ENCODE measurements around the gene CDC6.

Gene CDC6

DNA sequence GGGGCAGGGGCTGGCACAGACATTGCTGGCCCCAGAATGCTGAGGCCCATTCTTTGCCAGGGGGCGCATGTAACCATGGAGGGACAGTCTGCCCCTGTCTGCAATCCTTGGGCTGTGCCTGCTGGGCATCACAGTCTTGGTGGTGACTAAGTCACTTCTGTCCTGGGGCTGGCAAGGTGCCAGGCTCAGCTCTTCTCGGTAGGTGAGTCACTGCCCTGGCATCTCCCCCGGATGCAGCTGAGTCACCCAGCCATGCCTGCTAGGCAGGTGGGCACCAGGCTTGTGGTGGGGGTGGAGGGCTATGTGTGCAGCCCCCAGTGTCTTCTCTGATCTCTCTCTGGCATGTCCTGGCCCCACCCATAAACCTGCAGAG is 26.9 kb downstream of the CDC6 start (continued):
- TF ChIP-seq, protein P1, sequence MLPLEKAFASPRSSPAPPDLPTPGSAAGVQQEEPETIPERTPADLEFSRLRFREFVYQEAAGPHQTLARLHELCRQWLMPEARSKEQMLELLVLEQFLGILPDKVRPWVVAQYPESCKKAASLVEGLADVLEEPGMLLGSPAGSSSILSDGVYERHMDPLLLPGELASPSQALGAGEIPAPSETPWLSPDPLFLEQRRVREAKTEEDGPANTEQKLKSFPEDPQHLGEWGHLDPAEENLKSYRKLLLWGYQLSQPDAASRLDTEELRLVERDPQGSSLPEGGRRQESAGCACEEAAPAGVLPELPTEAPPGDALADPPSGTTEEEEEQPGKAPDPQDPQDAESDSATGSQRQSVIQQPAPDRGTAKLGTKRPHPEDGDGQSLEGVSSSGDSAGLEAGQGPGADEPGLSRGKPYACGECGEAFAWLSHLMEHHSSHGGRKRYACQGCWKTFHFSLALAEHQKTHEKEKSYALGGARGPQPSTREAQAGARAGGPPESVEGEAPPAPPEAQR (tag by site-specific recombination; IDR thresholded peaks at IDR 0.05): no peak
- peak; percentile 67; the same call in 1 of the 2 replicates for TF ChIP-seq INSM2 (tag by site-specific recombination; IDR thresholded peaks at IDR 0.05)
- TF ChIP-seq, protein P2, sequence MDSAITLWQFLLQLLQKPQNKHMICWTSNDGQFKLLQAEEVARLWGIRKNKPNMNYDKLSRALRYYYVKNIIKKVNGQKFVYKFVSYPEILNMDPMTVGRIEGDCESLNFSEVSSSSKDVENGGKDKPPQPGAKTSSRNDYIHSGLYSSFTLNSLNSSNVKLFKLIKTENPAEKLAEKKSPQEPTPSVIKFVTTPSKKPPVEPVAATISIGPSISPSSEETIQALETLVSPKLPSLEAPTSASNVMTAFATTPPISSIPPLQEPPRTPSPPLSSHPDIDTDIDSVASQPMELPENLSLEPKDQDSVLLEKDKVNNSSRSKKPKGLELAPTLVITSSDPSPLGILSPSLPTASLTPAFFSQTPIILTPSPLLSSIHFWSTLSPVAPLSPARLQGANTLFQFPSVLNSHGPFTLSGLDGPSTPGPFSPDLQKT (IDR thresholded peaks at IDR 0.05; ENCODE audit: borderline replicate concordance, low read depth, low read length): no peak
- no peak for TF ChIP-seq ZNF292 (tag by site-specific recombination; IDR thresholded peaks at IDR 0.05; ENCODE audit: borderline replicate concordance, low read depth)
- 0 out of 2 replicates have a peak, but pooled peaks have one; percentile 37 for TF ChIP-seq YY2 (tag by site-specific recombination; IDR thresholded peaks at IDR 0.05)
- TF ChIP-seq BCL11B (tag by site-specific recombination; IDR thresholded peaks at IDR 0.05; ENCODE audit: low read depth): no peak; the same call in 1 of the 2 replicates
- no peak for TF ChIP-seq ZNF658 (tag by site-specific recombination; IDR thresholded peaks at IDR 0.05)
- TF ChIP-seq, protein P3, sequence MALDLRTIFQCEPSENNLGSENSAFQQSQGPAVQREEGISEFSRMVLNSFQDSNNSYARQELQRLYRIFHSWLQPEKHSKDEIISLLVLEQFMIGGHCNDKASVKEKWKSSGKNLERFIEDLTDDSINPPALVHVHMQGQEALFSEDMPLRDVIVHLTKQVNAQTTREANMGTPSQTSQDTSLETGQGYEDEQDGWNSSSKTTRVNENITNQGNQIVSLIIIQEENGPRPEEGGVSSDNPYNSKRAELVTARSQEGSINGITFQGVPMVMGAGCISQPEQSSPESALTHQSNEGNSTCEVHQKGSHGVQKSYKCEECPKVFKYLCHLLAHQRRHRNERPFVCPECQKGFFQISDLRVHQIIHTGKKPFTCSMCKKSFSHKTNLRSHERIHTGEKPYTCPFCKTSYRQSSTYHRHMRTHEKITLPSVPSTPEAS (tag by site-specific recombination; IDR thresholded peaks at IDR 0.05): peak; percentile 11; the same call in 1 of the 2 replicates
- TF ChIP-seq KLF16 (tag by site-specific recombination; IDR thresholded peaks at IDR 0.05): peak; percentile 77
- peak; percentile 82 for TF ChIP-seq ZBTB17 (tag by site-specific recombination; IDR thresholded peaks at IDR 0.05)
- TF ChIP-seq ZNF112 (tag by site-specific recombination; IDR thresholded peaks at IDR 0.05): peak; percentile 82; the same call in 1 of the 2 replicates
- TF ChIP-seq ZNF37A (tag by site-specific recombination; IDR thresholded peaks at IDR 0.05): peak; percentile 72; the same call in 1 of the 2 replicates
- TF ChIP-seq ZNF571 (tag by site-specific recombination; IDR thresholded peaks at IDR 0.05): no peak
- no peak; the same call in 1 of the 2 replicates for TF ChIP-seq ZBTB6 (tag by site-specific recombination; IDR thresholded peaks at IDR 0.05)
- peak; percentile 70 for TF ChIP-seq ZNF324 (tag by site-specific recombination; IDR thresholded peaks at IDR 0.05)
- TF ChIP-seq, protein P4, sequence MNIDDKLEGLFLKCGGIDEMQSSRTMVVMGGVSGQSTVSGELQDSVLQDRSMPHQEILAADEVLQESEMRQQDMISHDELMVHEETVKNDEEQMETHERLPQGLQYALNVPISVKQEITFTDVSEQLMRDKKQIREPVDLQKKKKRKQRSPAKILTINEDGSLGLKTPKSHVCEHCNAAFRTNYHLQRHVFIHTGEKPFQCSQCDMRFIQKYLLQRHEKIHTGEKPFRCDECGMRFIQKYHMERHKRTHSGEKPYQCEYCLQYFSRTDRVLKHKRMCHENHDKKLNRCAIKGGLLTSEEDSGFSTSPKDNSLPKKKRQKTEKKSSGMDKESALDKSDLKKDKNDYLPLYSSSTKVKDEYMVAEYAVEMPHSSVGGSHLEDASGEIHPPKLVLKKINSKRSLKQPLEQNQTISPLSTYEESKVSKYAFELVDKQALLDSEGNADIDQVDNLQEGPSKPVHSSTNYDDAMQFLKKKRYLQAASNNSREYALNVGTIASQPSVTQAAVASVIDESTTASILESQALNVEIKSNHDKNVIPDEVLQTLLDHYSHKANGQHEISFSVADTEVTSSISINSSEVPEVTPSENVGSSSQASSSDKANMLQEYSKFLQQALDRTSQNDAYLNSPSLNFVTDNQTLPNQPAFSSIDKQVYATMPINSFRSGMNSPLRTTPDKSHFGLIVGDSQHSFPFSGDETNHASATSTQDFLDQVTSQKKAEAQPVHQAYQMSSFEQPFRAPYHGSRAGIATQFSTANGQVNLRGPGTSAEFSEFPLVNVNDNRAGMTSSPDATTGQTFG (tag by site-specific recombination; IDR thresholded peaks at IDR 0.05; ENCODE audit: borderline replicate concordance): peak; percentile 75; the same call in 1 of the 2 replicates
- TF ChIP-seq ZNF184 (tag by site-specific recombination; IDR thresholded peaks at IDR 0.05): peak; percentile 96; the same call in 1 of the 2 replicates
- TF ChIP-seq ZNF555 (tag by site-specific recombination; conservative IDR thresholded peaks at IDR 0.05): no peak
- peak; percentile 81 for TF ChIP-seq ZNF600 (tag by site-specific recombination; IDR thresholded peaks at IDR 0.05)
- TF ChIP-seq ZBTB1 (tag by site-specific recombination; IDR thresholded peaks at IDR 0.05): 0 out of 2 replicates have a peak, but pooled peaks have one; percentile 48
- peak; percentile 64; the same call in 1 of the 2 replicates for TF ChIP-seq KLF10 (tag by site-specific recombination; IDR thresholded peaks at IDR 0.05)
- 0 out of 2 replicates have a peak, but pooled peaks have one; percentile 32 for TF ChIP-seq ZNF10 (tag by site-specific recombination; IDR thresholded peaks at IDR 0.05)
- peak; percentile 90 for TF ChIP-seq ZNF629 (tag by site-specific recombination; IDR thresholded peaks at IDR 0.05)
- no peak for TF ChIP-seq ZNF146 (tag by site-specific recombination; IDR thresholded peaks at IDR 0.05)
- TF ChIP-seq, protein P5, sequence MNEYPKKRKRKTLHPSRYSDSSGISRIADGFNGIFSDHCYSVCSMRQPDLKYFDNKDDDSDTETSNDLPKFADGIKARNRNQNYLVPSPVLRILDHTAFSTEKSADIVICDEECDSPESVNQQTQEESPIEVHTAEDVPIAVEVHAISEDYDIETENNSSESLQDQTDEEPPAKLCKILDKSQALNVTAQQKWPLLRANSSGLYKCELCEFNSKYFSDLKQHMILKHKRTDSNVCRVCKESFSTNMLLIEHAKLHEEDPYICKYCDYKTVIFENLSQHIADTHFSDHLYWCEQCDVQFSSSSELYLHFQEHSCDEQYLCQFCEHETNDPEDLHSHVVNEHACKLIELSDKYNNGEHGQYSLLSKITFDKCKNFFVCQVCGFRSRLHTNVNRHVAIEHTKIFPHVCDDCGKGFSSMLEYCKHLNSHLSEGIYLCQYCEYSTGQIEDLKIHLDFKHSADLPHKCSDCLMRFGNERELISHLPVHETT (tag by site-specific recombination; IDR thresholded peaks at IDR 0.05): peak; percentile 90
- TF ChIP-seq ZNF791 (tag by site-specific recombination; IDR thresholded peaks at IDR 0.05): no peak
- no peak for TF ChIP-seq KLF7 (tag by site-specific recombination; IDR thresholded peaks at IDR 0.05; ENCODE audit: borderline replicate concordance)
- TF ChIP-seq ZBTB48 (tag by site-specific recombination; IDR thresholded peaks at IDR 0.05): peak; percentile 67; the same call in 1 of the 2 replicates
- TF ChIP-seq ZNF544 (tag by site-specific recombination; IDR thresholded peaks at IDR 0.05): no peak; the same call in 1 of the 2 replicates
- no peak for TF ChIP-seq ZNF621 (tag by site-specific recombination; IDR thresholded peaks at IDR 0.05)

Data from HEK293 (cell line).